ENCODE results near the gene OR52J3.

DNA sequence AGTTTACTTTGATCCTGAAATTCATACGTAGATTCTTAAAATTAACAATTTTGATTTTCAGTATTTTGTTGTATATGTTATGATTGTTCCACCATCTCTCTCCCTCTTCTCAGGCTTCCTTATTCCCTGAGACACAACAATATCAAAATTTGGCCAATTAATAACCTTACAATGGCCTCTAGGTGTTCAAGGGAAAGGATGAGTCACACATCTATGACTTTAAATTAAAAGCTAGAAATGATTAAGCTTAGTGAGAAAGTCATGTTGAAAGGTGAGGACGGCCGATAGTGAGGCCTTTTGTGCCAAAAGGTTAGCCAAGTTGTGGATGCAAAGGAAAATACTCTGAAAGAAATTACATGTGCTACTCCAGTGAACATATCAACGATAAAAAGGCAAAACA is 5.5 kb upstream of the OR52J3 start:
- no peak for TF ChIP-seq RAD21 (IDR thresholded peaks at IDR 0.05 in 1 of 2, conservative IDR thresholded peaks at IDR 0.05 in 1 of 2; ENCODE audit: low read depth in 2 of 2, low read length in 2 of 2)
- no peak for TF ChIP-seq POLR2A (IDR thresholded peaks at IDR 0.05; ENCODE audit: control extremely low read depth in 1 of 2, low read depth in 2 of 2, low read length in 2 of 2)
- TF ChIP-seq YY1 (IDR thresholded peaks at IDR 0.05; ENCODE audit: low read depth, low read length) = no peak
- TF ChIP-seq, protein P1, sequence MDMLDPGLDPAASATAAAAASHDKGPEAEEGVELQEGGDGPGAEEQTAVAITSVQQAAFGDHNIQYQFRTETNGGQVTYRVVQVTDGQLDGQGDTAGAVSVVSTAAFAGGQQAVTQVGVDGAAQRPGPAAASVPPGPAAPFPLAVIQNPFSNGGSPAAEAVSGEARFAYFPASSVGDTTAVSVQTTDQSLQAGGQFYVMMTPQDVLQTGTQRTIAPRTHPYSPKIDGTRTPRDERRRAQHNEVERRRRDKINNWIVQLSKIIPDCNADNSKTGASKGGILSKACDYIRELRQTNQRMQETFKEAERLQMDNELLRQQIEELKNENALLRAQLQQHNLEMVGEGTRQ (IDR thresholded peaks at IDR 0.05; ENCODE audit: low read length) = no peak
- TF ChIP-seq RNF2 (IDR thresholded peaks at IDR 0.05; ENCODE audit: borderline replicate concordance, low read depth, low read length, missing control alignments, poor library complexity, severe bottlenecking) = no peak
- TF ChIP-seq JUN (IDR thresholded peaks at IDR 0.05; ENCODE audit: low read depth, low read length) = no peak
- TF ChIP-seq CEBPB (IDR thresholded peaks at IDR 0.05; ENCODE audit: low read depth, low read length) = no peak
- no peak for TF ChIP-seq TAF1 (IDR thresholded peaks at IDR 0.05; ENCODE audit: low read depth, low read length)
- no peak for TF ChIP-seq EGR1 (IDR thresholded peaks at IDR 0.05; ENCODE audit: borderline replicate concordance, low read depth, low read length)
- TF ChIP-seq MAFK (IDR thresholded peaks at IDR 0.05; ENCODE audit: low read depth, low read length) = no peak
- TF ChIP-seq, protein P2, sequence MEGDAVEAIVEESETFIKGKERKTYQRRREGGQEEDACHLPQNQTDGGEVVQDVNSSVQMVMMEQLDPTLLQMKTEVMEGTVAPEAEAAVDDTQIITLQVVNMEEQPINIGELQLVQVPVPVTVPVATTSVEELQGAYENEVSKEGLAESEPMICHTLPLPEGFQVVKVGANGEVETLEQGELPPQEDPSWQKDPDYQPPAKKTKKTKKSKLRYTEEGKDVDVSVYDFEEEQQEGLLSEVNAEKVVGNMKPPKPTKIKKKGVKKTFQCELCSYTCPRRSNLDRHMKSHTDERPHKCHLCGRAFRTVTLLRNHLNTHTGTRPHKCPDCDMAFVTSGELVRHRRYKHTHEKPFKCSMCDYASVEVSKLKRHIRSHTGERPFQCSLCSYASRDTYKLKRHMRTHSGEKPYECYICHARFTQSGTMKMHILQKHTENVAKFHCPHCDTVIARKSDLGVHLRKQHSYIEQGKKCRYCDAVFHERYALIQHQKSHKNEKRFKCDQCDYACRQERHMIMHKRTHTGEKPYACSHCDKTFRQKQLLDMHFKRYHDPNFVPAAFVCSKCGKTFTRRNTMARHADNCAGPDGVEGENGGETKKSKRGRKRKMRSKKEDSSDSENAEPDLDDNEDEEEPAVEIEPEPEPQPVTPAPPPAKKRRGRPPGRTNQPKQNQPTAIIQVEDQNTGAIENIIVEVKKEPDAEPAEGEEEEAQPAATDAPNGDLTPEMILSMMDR (IDR thresholded peaks at IDR 0.05; ENCODE audit: control extremely low read depth in 1 of 3, insufficient read depth in 1 of 3, low read depth in 1 of 3, low read length in 3 of 3) = no peak
- no peak for TF ChIP-seq SP1 (IDR thresholded peaks at IDR 0.05; ENCODE audit: low read depth, low read length)
- no peak for TF ChIP-seq SP2 (IDR thresholded peaks at IDR 0.05; ENCODE audit: low read length)

Data from H1 (cell line).